MM.1S (cell line): ENCODE results near the gene OTP.

Experiments
- DNase-seq: peaks from one replicate; pipeline ENCODE4 v3.0.0-alpha.2; 2015
- H2AFZ ChIP-seq: fragments of 300-600 bp; sonication (generic); 2 replicates; pipeline ENCODE4 v1.6.0; 2016; ENCODE audit warnings: antibody characterized with exemption, low read length
- H3F3A ChIP-seq: fragments of 300-600 bp; sonication (generic); 2 replicates; pipeline ENCODE4 v1.6.1; 2016; ENCODE audit warnings: mild to moderate bottlenecking, antibody characterized with exemption, low read length, moderate library complexity, mixed read lengths; ENCODE audit not compliant: insufficient read depth
- H3K27ac ChIP-seq: fragments of 300-600 bp; sonication (generic); 2 replicates; pipeline ENCODE4 v1.5.1; 2016; ENCODE audit warnings: mild to moderate bottlenecking, low read length
- H3K27me3 ChIP-seq: fragments of 300-600 bp; sonication (generic); replicated peaks from 2 replicates; pipeline ENCODE4 v1.6.0; 2016; ENCODE audit warnings: low read length; ENCODE audit not compliant: insufficient read depth
- H3K36me3 ChIP-seq: fragments of 300-600 bp; sonication (generic); replicated peaks from 2 replicates; pipeline ENCODE4 v1.6.1; 2016; ENCODE audit warnings: mild to moderate bottlenecking, low read length, mixed read lengths; ENCODE audit not compliant: insufficient read depth
- H3K4me1 ChIP-seq: fragments of 300-600 bp; sonication (generic); 2 replicates; pipeline ENCODE4 v1.6.1; 2016; ENCODE audit warnings: low read length, mixed read lengths
- H3K4me2 ChIP-seq: fragments of 300-600 bp; sonication (generic); 2 replicates; pipeline ENCODE4 v1.6.0; 2016; ENCODE audit warnings: low read depth, low read length
- H3K4me3 ChIP-seq: fragments of 300-600 bp; sonication (generic); 2 replicates; pipeline ENCODE4 v1.5.1; 2016; ENCODE audit warnings: low read length, mixed read lengths
- H3K79me2 ChIP-seq: fragments of 300-600 bp; sonication (generic); 2 replicates; pipeline ENCODE4 v1.6.1; 2016; ENCODE audit warnings: mixed run types, low read length, mixed read lengths
- H3K9ac ChIP-seq: fragments of 300-600 bp; sonication (generic); 2 replicates; pipeline ENCODE4 v1.6.1; 2016; ENCODE audit warnings: low read length, mixed read lengths
- H3K9me2 ChIP-seq: fragments of 300-600 bp; sonication (generic); replicated peaks from 2 replicates; pipeline ENCODE4 v1.6.1; 2016; ENCODE audit warnings: mild to moderate bottlenecking, low read length, mixed read lengths; ENCODE audit not compliant: insufficient read depth
- H3K9me3 ChIP-seq: fragments of 300-600 bp; sonication (generic); replicated peaks from 2 replicates; pipeline ENCODE4 v1.6.1; 2016; ENCODE audit warnings: mild to moderate bottlenecking, low read length, mixed read lengths; ENCODE audit not compliant: insufficient read depth
- H4K20me1 ChIP-seq: fragments of 300-600 bp; sonication (generic); 2 replicates; pipeline ENCODE4 v1.6.1; 2016; ENCODE audit warnings: mild to moderate bottlenecking, low read length, moderate library complexity, mixed read lengths; ENCODE audit not compliant: insufficient read depth
- CTCF ChIP-seq: fragments of 300-600 bp; sonication (generic); IDR thresholded peaks from 2 replicates; pipeline ENCODE4 v1.5.1; 2016; ENCODE audit warnings: antibody characterized with exemption, low read length, mixed read lengths
- EZH2 ChIP-seq: fragments of 300-600 bp; sonication (generic); optimal IDR thresholded peaks from 2 replicates; pipeline ENCODE3; 2017; ENCODE audit warnings: low read depth, mild to moderate bottlenecking, antibody characterized with exemption, low read length, mixed read lengths
- EZH2phosphoT487 ChIP-seq: fragments of 300-600 bp; sonication (generic); IDR thresholded peaks from 2 replicates; pipeline ENCODE4 v1.6.1; 2018; ENCODE audit warnings: antibody characterized with exemption, low read length

Gene OTP

DNA sequence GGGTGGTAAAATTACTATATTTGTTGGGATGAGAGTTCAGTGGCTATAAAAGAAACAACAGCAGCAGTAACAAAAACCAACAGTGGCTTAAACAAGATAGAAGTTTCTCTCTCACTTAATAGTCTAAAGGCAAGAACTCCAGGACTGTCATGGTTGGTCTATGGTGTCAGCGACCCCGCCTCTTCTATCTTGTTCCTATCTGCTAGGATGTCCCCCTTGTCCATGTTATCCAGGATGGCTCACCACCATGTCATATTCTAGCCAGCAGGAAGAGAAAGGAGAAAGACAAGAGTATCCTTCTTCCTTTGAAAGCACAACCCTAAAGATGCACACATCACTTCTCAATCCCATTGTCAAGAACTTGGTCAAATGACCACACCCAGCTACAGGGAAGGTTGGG, 11.3 kb upstream of the OTP start:
- H3K4me1 ChIP-seq = no peaks in the 10 kb centered on the region
- no peaks in the 10 kb centered on the region for H3K9me3 ChIP-seq
- no peaks in the 10 kb centered on the region for H3F3A ChIP-seq
- H3K27me3 ChIP-seq = peaks cover 2% of the 10 kb centered on the region
- TF ChIP-seq EZH2phosphoT487 (no peak), CTCF (no peak), EZH2 (no peak)
- H3K27ac ChIP-seq = no peak overlapping the region
- H3K9ac ChIP-seq = no peak overlapping the region
- H3K79me2 ChIP-seq = no peaks in the 10 kb centered on the region
- no peaks in the 10 kb centered on the region for H4K20me1 ChIP-seq
- H3K4me2 ChIP-seq = no peak overlapping the region
- no peaks in the 10 kb centered on the region for H3K9me2 ChIP-seq
- no peak overlapping the region for H3K4me3 ChIP-seq
- no peak overlapping the region for H2AFZ ChIP-seq
- H3K36me3 ChIP-seq = no peaks in the 10 kb centered on the region
- no peak for DNase-seq

GRCh38 chr5:77645995-77646639, 7.6 kb upstream of the OTP start:
- Histone ChIP-seq H3K9ac (no peak overlapping the region; the same call in 1 of the 2 replicates), H3K4me2 (peak overlapping the region; percentile 65; the same call in 1 of the 2 replicates), H3K27ac (no peak overlapping the region), H3K27me3 (peaks cover 31% of the 10 kb centered on the region), H3K79me2 (no peaks in the 10 kb centered on the region), H4K20me1 (no peaks in the 10 kb centered on the region), H3K9me3 (no peaks in the 10 kb centered on the region), H3K9me2 (no peaks in the 10 kb centered on the region), H3K36me3 (no peaks in the 10 kb centered on the region), H3K4me3 (peak overlapping the region; percentile 47; the same call in 1 of the 2 replicates), H3F3A (no peaks in the 10 kb centered on the region), H3K4me1 (no peaks in the 10 kb centered on the region), H2AFZ (peak overlapping the region; percentile 58; the same call in 1 of the 2 replicates)
- DNase-seq = no peak
- TF ChIP-seq CTCF (no peak), EZH2phosphoT487 (no peak), EZH2 (no peak)

GRCh38 chr5:77645158-77645994, 6.9 kb upstream of the OTP start:
- Histone ChIP-seq H3F3A (no peaks in the 10 kb centered on the region), H3K4me3 (peak overlapping the region; percentile 67), H2AFZ (peak overlapping the region; percentile 90), H3K27me3 (peaks cover 31% of the 10 kb centered on the region), H3K4me2 (peak overlapping the region; percentile 86), H3K9ac (no peak overlapping the region; the same call in 1 of the 2 replicates), H3K9me2 (no peaks in the 10 kb centered on the region), H3K36me3 (no peaks in the 10 kb centered on the region), H3K9me3 (no peaks in the 10 kb centered on the region), H4K20me1 (no peaks in the 10 kb centered on the region), H3K79me2 (no peaks in the 10 kb centered on the region), H3K4me1 (no peaks in the 10 kb centered on the region), H3K27ac (no peak overlapping the region)
- no peak for TF ChIP-seq EZH2phosphoT487
- no peak for TF ChIP-seq EZH2
- peak; percentile 32 for TF ChIP-seq CTCF
- DNase-seq = peak; percentile 54
